GM21447 (cell line): ENCODE measurements around the gene EFTUD2.

Source experiments
- ATAC-seq: cut with Tn5 transposase; IDR thresholded peaks from one replicate; pipeline ENCODE4 v1.9.1; 2021; ENCODE audit not compliant: unreplicated experiment

EFTUD2 gene

GRCh38 chr17:44910231-44911106 is 11.2 kb upstream of the EFTUD2 start:
- ATAC-seq = no peak

DNA sequence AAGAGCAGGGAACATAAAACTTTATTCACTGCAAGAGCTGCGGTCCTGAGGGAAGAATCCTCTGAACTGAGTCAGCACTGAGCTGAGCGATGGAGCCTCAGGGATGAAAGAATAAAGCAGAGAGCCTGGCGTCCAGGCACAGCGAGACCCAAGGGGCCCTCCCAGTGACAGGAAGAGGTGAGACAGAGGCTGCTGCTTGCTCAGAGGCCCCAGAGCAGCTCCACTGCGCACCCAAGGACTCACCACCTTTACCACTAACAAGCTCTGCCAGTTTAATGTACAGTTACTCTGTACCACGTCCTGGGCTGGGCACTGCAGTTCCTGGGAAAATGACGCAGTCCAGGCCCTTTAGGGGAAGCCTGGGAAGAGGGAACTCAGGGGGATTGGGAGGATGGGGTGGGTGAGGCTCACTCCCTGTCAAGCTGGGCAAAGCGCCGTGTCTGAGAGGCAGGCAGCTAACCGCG is 10.5 kb upstream of the EFTUD2 start:
- no peak for ATAC-seq

- no peak for ATAC-seq
Observed at GRCh38 chr17:44908761-44909326, 9.6 kb upstream of the EFTUD2 start.

DNA sequence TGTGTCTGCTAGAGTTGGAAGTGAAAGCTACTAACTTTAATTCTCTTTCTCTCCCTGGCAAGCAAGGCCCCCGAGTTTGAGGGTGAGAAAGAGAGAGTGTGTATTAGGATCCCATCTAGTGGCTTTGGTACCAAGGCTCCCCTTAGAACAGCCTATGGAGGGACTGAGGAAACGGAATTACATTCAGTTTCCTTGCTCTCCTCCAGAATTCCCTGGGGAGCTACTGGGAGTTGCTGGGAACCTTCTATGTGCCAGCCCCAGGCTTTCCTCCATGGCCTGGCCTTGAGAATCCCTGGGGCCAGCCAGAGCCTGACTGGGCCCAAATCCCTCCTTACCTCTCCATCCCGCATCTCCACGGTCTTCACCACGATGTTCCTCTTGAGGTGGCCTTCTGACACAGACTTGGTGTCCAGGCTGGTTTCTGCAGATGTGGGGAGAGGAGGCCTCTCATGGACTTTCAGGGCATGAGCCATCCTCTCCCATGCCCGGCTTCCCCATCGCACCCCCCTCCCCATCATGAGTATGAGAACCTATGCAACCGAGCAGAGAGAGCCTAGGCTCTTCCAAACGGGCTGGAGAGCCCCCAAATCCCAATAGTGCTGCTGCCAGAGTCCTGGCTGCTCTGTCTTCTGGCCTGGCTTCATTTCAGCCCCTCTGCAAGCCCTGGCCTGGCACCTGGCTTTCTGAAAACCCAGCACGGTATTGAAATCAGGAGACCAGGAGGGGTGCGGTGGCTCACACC is 8.7 kb upstream of the EFTUD2 start:
- no peak for ATAC-seq

- ATAC-seq = no peak
Observed at GRCh38 chr17:44906763-44907728, 7.8 kb upstream of the EFTUD2 start.

- no peak for ATAC-seq
Observed at GRCh38 chr17:44906010-44906646, 6.9 kb upstream of the EFTUD2 start.

DNA sequence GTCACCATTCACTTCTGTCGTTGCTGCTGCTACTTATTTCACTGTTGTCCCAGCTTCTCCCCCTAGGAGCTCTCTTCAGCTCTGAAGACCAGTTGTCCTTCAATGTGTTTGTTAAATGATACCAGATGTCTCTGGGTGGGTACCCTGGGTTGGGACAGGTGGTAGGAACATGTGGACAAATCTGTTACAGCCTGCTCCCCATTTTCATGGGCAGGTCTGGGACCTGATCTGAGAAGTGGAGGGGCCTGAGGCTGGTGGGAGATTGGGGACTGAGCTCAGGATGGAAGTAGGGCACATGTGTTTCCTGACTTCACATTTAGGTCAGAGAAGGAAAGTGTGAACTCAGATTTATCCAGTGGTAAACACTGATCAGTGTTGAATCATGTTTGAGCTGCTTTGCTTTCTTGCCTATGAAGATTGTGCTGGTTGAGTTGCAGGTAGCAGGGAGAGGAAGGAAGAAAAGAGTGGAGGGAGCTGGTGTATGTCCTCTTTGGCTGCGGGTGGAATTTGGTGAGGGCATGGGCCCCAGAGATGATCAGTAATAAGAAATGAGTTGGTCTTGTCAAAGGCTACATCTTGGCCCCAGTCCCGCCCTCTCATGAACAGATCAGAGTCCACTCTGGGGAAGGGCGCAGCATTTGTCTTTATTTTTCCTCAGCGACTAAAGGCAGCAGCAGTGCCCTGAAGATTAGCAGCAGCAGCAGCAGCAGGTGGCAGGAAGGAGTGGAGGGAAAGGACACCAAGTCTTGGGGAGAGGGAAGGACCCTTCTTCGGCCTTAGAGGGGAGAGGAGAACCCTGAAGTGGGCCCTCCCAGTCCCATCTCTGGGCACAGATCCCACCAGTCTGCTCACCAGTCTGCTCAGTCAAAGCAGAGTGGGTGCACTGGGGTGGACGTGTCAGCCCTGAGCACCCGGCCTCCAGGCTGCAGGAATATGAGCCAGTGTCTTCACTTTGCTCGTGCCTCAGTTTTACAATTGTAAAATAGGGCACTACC is 6.1 kb upstream of the EFTUD2 start:
- no peak for ATAC-seq

GRCh38 chr17:44904001-44904984 is 5.0 kb upstream of the EFTUD2 start:
- ATAC-seq = no peak

DNA sequence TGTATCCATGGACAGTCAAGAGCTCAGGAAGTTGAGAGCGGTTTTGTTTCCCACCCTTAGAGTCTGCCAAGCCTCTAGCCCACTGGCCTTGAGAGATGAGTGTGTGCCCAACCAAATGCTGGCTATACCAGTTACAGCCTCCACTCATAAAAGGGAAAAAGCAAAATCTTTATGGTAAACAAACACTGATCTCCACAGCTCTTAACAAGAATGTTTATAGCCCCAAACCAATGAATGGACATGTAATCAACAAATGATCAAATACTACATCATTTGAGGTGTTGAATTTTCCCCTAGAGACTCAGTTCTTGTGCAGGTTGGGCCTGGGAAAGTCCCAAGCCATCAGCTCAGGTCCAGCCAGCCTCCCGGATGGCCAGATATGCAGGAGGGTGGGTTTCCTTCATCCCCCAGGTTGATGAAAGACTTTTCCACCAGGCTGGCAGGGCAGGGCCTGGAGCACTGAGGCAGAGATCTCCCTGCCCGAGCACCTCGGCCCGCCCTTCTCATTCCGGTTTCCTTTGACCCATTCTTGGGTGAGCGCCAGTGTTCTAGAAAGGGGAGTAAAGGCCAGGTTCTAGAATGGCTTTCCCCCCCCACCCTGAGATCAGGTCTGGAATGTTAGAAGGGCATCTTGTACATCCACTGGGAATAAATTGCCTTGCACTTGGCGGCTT is 3.9 kb upstream of the EFTUD2 start:
- ATAC-seq = no peak

GRCh38 chr17:44902135-44902760 is 3.0 kb upstream of the EFTUD2 start:
- no peak for ATAC-seq

- ATAC-seq = no peak
Observed at GRCh38 chr17:44901411-44901921, 2.2 kb upstream of the EFTUD2 start.

DNA sequence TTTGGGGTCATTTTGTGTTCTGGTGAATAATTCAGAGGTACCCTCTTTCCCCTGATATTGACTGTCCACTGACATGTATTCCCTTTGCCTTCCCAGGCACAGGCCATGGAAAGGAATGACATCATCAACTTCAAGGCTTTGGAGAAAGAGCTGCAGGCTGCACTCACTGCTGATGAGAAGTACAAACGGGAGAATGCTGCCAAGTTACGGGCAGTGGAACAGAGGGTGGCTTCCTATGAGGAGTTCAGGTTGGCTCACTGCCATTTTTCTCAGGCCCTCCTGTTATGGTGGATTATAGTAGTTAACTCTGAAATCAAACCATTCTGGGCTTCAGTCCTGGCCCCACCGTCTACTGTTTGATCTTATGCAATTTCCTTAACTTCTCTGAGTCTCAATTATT is 1.6 kb upstream of the EFTUD2 start:
- no peak for ATAC-seq

GRCh38 chr17:44898768-44899073 is 524 bp downstream of the EFTUD2 start:
- no peak for ATAC-seq

- no peak for ATAC-seq
Observed at GRCh38 chr17:44894642-44895041, 4.6 kb downstream of the EFTUD2 start.

DNA sequence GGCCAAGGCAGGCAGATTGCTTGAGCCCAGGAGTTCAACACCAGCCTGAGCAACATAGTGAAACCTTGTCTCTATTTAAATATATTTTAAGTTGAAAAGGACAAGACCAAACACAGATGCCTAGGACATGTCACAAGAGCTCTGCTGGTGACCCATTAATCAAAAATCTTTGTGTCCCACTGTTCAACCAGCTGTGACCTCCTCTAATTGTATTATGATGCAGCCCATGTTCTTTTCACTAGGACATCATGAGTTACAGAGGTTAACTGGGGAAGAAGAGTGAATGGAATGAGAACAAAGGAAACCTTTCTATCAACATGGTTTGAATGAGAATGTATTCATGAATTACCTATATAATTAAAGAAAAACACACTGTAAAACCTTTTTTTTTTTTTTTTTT is 7.0 kb downstream of the EFTUD2 start:
- ATAC-seq = no peak

GRCh38 chr17:44889003-44889402 is 10.2 kb downstream of the EFTUD2 start:
- no peak for ATAC-seq
